Activated CD8-positive, alpha-beta memory T cell treated with anti-CD3 and anti-CD28 coated beads for 1 hour (primary cell): ENCODE measurements around the gene CPNE2.
"Not testable (repeated sequence)": the region's sequence is repeated elsewhere in the genome, so short reads cannot be mapped to it uniquely, and the experiment has no call there.

Experiments used
- DNase-seq, 2 donors: peaks; one replicate each; pipeline ENCODE4 v3.0.0-alpha.2; 2020; ENCODE audit warnings: low read depth in 1 of 2; ENCODE audit errors: extremely low read depth in 1 of 2

The CPNE2 gene

GRCh38 chr16:57165483-57165882 is 73.1 kb downstream of the CPNE2 start:
- DNase-seq, result no peak

DNA sequence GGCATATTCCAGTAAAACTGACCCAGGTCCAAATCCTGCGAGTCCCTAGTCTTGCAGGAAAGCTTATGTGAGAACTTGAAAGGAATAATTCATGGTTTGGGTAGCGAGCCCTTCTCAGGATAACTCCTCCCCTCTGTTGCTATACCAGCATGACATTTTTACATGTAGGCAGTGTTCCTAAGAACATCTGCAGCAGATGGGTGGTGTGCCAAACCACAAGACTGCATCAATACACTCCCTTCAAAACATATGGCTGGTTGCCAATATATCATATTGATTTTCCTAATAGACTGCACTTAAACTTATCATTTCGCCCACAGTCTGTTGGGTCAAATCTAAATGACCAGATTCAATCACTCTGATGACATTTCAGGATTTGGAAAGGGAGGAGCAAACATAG is 73.6 kb downstream of the CPNE2 start:
- no peak for DNase-seq

- no peak for DNase-seq
These were observed 74.1 kb downstream of the CPNE2 start for GRCh38 chr16:57166451-57166850.

- no peak for DNase-seq
These were observed 74.6 kb downstream of the CPNE2 start for GRCh38 chr16:57166951-57167350.

DNA sequence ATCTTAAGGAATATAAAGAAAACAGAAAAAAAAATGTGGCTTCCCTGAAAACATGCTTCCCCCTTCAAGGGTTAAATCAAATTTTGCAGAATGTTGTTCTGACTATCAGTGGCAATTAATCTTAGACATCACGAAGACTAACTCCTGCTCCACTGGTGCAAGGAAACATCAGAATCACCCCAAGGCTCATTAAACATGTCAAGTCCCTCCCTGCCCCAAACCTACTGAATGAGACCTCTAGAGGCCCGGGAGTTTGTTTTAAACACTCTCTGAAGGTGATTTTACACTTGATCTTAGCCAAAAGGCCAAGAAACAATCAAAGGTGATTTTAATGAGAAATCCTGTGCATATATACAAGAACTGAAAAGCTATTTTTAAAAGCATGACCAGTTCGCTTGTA is 75.2 kb downstream of the CPNE2 start:
- DNase-seq, result no peak

DNA sequence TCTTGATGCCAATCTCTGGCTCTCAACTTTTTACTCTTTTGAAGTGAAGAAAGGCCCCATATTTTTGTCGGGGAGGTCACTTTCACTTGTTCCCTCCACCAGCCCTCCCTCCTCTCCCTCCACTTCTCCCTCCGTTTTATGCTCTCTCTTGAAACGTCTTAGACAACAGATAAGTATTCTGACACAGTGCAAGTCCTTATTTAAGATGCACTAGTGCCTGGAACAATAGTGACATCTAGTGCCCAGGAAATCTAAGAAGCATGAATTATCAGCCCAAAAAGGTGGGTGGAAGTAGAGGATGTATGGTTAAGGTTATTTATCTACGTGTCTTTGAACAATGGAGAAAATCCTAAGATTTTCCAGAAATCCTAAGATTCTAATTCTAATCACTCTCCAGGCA is 75.6 kb downstream of the CPNE2 start:
- DNase-seq, result no peak

DNA sequence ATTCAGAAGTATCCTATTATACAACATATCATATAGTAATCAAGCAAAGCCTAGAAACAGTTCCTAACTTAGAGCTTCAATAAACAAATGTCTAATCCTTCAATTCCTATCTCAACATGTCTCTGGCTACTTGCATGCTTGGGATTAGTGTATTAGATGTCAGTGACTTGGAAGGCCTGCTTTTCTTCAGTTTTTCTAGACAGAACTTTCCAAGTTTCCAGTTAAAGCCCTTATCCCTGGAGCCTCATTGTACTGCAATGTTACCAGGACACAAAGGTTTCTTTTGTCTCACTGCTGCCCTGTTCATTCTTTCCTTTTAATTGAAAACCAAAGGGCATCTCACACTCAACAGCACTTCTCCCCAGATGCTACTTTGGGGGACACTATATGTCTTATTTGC is 76.9 kb downstream of the CPNE2 start:
- DNase-seq, result no peak

DNA sequence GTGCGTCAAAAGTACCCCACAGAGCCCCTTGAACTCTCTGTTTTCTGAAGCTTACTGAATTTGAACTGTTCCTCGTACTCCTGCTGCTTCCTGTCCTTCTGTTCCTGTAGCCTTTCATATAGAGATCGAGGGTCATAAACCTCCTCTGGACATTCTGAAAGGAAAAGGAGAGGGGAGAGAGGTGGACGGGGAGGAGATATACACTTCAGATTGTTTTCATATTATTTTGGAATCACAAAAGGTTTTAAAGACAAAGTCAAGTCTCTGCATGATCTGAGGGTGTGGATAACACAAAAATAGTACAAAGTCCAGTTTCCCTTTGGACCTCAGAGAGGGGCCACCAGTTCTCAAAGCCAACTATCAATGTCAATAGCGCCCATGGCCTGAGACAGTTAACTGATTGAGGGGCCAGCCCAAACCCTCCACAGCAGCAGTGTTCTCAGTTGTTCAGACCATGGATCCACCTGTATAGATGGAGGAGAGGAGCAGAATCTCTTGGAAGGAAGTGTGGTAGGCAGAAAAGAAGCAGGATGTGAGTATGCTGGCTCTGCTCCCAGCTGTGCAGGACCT is 80.4 kb downstream of the CPNE2 start:
- no peak for DNase-seq

- DNase-seq, result no peak
These were observed 83.5 kb downstream of the CPNE2 start for GRCh38 chr16:57175896-57176295.

DNA sequence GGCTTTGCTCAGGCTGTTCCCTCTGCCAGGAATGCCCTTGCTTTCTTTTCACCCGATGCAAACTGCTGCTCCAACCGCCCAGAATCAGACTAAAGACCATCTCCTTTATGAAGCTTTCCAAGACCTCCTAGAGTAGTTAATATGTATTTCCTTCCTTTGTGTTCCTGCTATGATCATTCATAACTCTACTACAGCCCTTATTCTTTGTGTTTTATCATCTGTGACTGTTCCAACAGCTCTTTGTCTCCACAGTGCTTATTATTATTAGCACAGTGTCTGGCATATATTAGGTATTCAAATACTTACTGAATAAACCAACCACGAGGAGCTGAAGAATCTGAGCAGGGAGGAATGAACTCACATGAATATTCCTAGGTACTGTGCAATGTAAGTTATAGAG is 85.8 kb downstream of the CPNE2 start:
- no peak for DNase-seq

DNA sequence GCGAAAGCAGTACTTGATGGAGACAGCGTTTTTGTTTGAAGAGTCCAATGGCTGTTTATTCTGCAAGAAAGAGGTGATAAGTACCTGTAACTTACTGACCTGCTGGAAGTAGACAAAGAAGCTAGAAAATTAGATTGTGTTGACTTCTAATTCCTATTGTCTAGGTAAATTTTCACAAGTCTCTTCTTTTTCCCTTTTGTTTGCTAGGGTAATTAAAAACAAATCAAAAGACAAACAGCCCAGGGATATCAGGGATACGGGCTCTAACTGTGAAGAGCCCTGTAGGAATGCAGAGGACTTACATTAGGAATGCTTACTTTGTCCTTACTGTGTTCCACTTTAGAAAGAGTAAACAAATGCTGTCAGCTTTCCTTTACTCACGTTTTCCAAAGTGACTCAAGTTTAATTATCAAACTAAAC is 86.4 kb downstream of the CPNE2 start:
- DNase-seq, result no peak

- DNase-seq, result no peak
These were observed 86.9 kb downstream of the CPNE2 start for GRCh38 chr16:57179215-57179828.

DNA sequence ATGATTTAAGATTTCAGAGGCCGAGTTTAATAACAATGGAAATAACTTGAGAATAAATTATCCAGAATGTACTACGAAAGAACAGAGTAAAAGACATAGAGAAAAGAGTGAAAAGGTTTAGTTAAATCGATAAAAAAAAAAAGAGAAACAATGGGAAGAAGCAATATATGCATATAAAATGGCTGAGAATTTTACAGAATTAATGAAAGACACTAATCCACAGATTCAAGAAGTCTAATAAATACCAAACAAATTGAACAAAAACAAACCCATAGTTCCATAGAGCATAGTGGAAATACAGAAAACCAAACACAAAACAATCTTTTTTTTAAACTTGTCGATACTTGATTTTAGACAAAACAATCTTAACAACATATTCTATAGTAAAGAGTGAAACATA is 91.7 kb downstream of the CPNE2 start:
- no peak for DNase-seq

DNA sequence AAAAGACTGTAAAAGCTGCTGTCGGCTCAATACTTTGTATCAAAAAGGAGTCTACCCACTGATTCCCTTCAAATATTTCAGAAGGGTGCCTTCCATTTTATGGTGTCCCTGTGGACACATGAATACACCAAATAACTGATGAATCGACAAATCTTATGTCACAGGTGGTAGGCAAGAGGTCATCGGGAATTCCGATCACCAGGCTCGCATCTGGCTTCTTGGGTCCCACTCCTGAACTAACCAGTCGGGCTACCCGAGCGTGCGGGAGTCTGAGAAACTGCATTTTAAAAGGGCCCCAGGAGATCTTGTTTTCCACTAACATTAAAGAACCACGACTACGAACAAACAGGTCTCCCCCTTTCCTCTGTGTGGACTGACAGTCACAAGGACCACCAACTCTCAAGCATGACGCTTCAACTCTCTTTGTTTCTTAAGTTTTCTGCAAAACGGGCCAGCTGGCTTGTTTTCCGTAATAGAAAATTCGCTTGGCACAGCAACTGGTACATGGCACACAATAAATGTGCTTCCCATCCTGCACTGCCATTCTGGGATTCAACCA is 92.6 kb downstream of the CPNE2 start:
- no peak for DNase-seq

GRCh38 chr16:57185446-57185944 is 93.1 kb downstream of the CPNE2 start:
- no peak for DNase-seq

- DNase-seq, result peak; percentile 92 to 98
These were observed 93.8 kb downstream of the CPNE2 start, which contains the start of the genes PSME3IP1 and RSPRY1 for GRCh38 chr16:57185945-57186871. PSME3IP1 (minus strand) TSS chr16:57186039; CDS start chr16:57173854, 12,185 bp downstream. RSPRY1 (plus strand) TSS chr16:57186329; CDS start chr16:57204659, 18,330 bp downstream.

DNA sequence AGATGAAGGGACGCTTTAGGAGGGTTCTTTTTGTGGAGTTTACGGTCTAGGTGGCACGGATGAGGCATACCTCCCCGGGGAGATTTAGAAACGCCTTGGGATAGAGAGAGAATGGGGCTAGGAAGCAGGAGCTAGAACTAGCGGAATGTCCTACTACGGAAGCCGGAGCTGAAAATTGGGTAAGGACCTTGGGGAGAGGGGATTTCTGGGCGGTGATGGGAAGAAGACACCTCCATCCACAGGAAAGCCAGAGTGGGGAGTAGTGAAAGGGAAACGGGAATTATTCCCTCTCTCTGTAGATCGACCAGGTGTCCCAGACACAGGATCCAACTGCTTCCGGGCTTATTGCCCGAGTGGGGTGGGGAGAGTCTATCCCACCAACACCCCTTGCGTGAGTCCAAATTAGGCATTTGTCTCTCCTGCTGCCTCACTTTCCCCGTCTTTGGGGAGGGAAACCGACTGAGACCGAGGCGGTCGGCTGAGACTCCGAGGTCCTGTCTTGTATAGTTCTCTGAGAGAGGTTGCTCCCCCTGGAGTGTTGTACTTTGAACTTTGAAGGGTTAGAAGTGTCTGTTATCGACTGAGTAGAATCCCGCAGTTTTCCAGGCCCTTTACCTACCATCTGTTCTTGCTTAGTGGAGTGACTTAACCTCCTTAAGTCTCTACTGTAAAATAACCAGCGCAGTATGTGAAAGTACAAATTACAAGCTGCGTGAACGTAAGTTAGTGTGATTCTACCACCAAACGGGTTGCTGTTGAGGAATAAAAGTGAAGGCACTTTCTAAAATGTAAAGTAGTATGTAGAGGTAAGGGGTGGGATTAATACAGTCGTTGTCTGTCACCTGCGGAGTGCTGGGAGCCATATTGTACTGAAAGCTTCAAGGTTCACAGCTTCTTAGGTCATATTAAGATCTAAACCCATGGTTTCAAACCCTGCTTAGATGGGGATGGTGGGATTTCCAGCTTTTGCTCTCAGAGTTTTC is 94.8 kb downstream of the CPNE2 start:
- DNase-seq, result no peak

GRCh38 chr16:57187902-57188710 is 95.7 kb downstream of the CPNE2 start:
- not testable (repeated sequence) for DNase-seq

DNA sequence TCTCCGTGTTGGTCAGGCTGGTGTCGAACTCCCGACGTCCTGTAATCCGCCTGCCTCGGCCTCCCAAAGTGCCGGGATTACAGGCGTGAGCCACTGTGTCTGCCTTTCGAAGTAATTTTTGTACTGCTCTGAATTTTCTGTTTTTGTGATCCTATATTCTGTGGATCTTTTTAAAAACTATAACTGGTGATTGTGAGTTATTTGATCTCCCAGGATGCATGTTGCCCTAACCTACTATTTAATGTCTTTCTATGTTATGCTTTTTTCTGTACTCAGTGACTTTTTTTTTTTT is 96.3 kb downstream of the CPNE2 start:
- DNase-seq, result no peak
